ENCODE data around the gene C22orf42.
"Not testable (repeated sequence)": the region's sequence is repeated elsewhere in the genome, so short reads cannot be mapped to it uniquely, and the experiment has no call there.

DNA sequence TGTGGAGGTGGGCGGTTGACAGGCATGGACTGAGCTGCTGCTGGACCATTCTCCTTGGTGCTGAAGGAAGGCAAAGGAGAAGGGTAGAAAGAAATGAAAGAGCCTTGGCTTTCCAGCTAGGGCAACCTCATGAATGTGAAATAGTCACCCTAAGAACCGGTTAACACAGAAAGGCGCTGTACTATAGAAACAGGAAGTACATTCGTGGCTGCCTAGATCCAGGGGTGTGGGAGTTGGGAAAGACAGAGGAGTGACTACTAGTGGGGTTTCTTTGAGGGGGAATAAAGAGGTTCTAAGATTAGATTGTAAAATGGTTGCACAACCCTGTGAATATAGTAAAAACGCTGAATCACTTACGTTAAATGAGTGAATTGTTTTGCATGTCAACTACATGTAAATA is 7.5 kb downstream of the C22orf42 start:
- TF ChIP-seq, protein P1, sequence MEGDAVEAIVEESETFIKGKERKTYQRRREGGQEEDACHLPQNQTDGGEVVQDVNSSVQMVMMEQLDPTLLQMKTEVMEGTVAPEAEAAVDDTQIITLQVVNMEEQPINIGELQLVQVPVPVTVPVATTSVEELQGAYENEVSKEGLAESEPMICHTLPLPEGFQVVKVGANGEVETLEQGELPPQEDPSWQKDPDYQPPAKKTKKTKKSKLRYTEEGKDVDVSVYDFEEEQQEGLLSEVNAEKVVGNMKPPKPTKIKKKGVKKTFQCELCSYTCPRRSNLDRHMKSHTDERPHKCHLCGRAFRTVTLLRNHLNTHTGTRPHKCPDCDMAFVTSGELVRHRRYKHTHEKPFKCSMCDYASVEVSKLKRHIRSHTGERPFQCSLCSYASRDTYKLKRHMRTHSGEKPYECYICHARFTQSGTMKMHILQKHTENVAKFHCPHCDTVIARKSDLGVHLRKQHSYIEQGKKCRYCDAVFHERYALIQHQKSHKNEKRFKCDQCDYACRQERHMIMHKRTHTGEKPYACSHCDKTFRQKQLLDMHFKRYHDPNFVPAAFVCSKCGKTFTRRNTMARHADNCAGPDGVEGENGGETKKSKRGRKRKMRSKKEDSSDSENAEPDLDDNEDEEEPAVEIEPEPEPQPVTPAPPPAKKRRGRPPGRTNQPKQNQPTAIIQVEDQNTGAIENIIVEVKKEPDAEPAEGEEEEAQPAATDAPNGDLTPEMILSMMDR (conservative IDR thresholded peaks at IDR 0.05): not testable (repeated sequence)
- TF ChIP-seq ZFX (IDR thresholded peaks at IDR 0.05): not testable (repeated sequence)

Measured in C4-2B (cell line).